Stomach (tissue), 4 donors: ENCODE measurements around the gene PCGF3.

Experiments
- CTCF ChIP-seq, 7 experiments: fragments of 450-650 bp in 4 of 7; fragments of 200-600 bp in 3 of 7; sonication (generic) in 3 of 7; IDR thresholded peaks; one replicate each; pipeline ENCODE4 v1.5.1; 2016 to 2019; ENCODE audit warnings: antibody characterized with exemption in 7 of 7, control low read depth in 2 of 7, mild to moderate bottlenecking in 1 of 7
- EP300 ChIP-seq: sonication (generic); formaldehyde crosslinking; IDR thresholded peaks from one replicate; pipeline ENCODE4 v1.6.1; 2017; ENCODE audit warnings: antibody characterized with exemption
- POLR2A ChIP-seq, 4 donors: fragments of 450-650 bp; IDR thresholded peaks; one replicate each; pipeline ENCODE4 v1.6.1; 2016; ENCODE audit warnings: antibody characterized with exemption in 4 of 4, control low read depth in 2 of 4, mild to moderate bottlenecking in 1 of 4, moderate library complexity in 1 of 4

GRCh38 chr4:678331-679103 lies 27.1 kb upstream of the PCGF3 start:
- TF ChIP-seq CTCF (IDR thresholded peaks at IDR 0.05) (no peak), POLR2A (IDR thresholded peaks at IDR 0.05) (no peak), EP300 (no peak)
